ENCODE measurements around the gene ANKRD44. TPM values are rescaled to one million over a fixed set of nuclear protein-coding genes. Genes with fewer than 3 reads are reported as not detected.

Gene ANKRD44
- total RNA-seq, 1 donor from 2014 or later, result 21.4 TPM

GRCh38 chr2:196954001-196954400 is 356.6 kb downstream of the ANKRD44 start:
- TF ChIP-seq CTCF (IDR thresholded peaks at IDR 0.05), result no peak
- no peak for DNase-seq (ENCODE audit: low spot score)
- H3K4me1 Mint-ChIP-seq (ENCODE audit: low read depth), result peaks cover 5% of the 10 kb centered on the region
- H3K27ac Mint-ChIP-seq (ENCODE audit: unreplicated experiment), result no peak overlapping the region
- no peaks in the 10 kb centered on the region for H3K36me3 Mint-ChIP-seq (ENCODE audit: low read depth)
- no peak overlapping the region for H3K4me3 Mint-ChIP-seq (ENCODE audit: unreplicated experiment)
- no peaks in the 10 kb centered on the region for H3K27me3 Mint-ChIP-seq (ENCODE audit: low read depth)
- no peaks in the 10 kb centered on the region for H3K9me3 Mint-ChIP-seq (ENCODE audit: low read depth)

- no peak for TF ChIP-seq CTCF (IDR thresholded peaks at IDR 0.05)
- Mint-ChIP-seq H3K4me3 (ENCODE audit: unreplicated experiment) (no peak overlapping the region), H3K9me3 (ENCODE audit: low read depth) (no peaks in the 10 kb centered on the region), H3K27ac (ENCODE audit: unreplicated experiment) (no peak overlapping the region), H3K4me1 (ENCODE audit: low read depth) (peaks cover 5% of the 10 kb centered on the region), H3K27me3 (ENCODE audit: low read depth) (no peaks in the 10 kb centered on the region), H3K36me3 (ENCODE audit: low read depth) (no peaks in the 10 kb centered on the region)
- no peak for DNase-seq (ENCODE audit: low spot score)
Observed at GRCh38 chr2:196952936-196953335, 357.6 kb downstream of the ANKRD44 start.

- TF ChIP-seq CTCF (IDR thresholded peaks at IDR 0.05), result no peak
- DNase-seq (ENCODE audit: low spot score), result no peak
- Mint-ChIP-seq H3K27ac (ENCODE audit: unreplicated experiment) (no peak overlapping the region), H3K36me3 (ENCODE audit: low read depth) (no peaks in the 10 kb centered on the region), H3K4me3 (ENCODE audit: unreplicated experiment) (no peak overlapping the region), H3K27me3 (ENCODE audit: low read depth) (no peaks in the 10 kb centered on the region), H3K4me1 (ENCODE audit: low read depth) (peaks cover 5% of the 10 kb centered on the region), H3K9me3 (ENCODE audit: low read depth) (no peaks in the 10 kb centered on the region)
Observed at GRCh38 chr2:196951973-196952372, 358.6 kb downstream of the ANKRD44 start.

- H3K4me1 Mint-ChIP-seq (ENCODE audit: low read depth), result no peaks in the 10 kb centered on the region
- no peak for TF ChIP-seq CTCF (IDR thresholded peaks at IDR 0.05)
- no peak for DNase-seq (ENCODE audit: low spot score)
- no peak overlapping the region for H3K27ac Mint-ChIP-seq (ENCODE audit: unreplicated experiment)
- no peaks in the 10 kb centered on the region for H3K9me3 Mint-ChIP-seq (ENCODE audit: low read depth)
- no peaks in the 10 kb centered on the region for H3K36me3 Mint-ChIP-seq (ENCODE audit: low read depth)
- H3K27me3 Mint-ChIP-seq (ENCODE audit: low read depth), result no peaks in the 10 kb centered on the region
- H3K4me3 Mint-ChIP-seq (ENCODE audit: unreplicated experiment), result no peak overlapping the region
Observed at GRCh38 chr2:196949116-196949515, 361.5 kb downstream of the ANKRD44 start.

GRCh38 chr2:196944570-196944969 is 366.0 kb downstream of the ANKRD44 start:
- no peak overlapping the region for H3K27ac Mint-ChIP-seq (ENCODE audit: unreplicated experiment)
- TF ChIP-seq CTCF (IDR thresholded peaks at IDR 0.05), result no peak
- H3K4me3 Mint-ChIP-seq (ENCODE audit: unreplicated experiment), result no peak overlapping the region
- DNase-seq (ENCODE audit: low spot score), result no peak
- no peaks in the 10 kb centered on the region for H3K9me3 Mint-ChIP-seq (ENCODE audit: low read depth)
- no peaks in the 10 kb centered on the region for H3K27me3 Mint-ChIP-seq (ENCODE audit: low read depth)
- H3K36me3 Mint-ChIP-seq (ENCODE audit: low read depth), result no peaks in the 10 kb centered on the region
- H3K4me1 Mint-ChIP-seq (ENCODE audit: low read depth), result peaks cover 6% of the 10 kb centered on the region

Measured in chondrocyte (in vitro differentiated cells).